ENCODE results near the gene EHMT1. TPM values are rescaled to one million over a fixed set of nuclear protein-coding genes. Genes with fewer than 3 reads are reported as not detected.

EHMT1 gene
- polyA plus RNA-seq (2013, experiment 1 of 2; ENCODE audit: insufficient read length), result 34.5 TPM
- polyA plus RNA-seq (2013, experiment 2 of 2; ENCODE audit: insufficient read length), result 39.0 TPM

DNA sequence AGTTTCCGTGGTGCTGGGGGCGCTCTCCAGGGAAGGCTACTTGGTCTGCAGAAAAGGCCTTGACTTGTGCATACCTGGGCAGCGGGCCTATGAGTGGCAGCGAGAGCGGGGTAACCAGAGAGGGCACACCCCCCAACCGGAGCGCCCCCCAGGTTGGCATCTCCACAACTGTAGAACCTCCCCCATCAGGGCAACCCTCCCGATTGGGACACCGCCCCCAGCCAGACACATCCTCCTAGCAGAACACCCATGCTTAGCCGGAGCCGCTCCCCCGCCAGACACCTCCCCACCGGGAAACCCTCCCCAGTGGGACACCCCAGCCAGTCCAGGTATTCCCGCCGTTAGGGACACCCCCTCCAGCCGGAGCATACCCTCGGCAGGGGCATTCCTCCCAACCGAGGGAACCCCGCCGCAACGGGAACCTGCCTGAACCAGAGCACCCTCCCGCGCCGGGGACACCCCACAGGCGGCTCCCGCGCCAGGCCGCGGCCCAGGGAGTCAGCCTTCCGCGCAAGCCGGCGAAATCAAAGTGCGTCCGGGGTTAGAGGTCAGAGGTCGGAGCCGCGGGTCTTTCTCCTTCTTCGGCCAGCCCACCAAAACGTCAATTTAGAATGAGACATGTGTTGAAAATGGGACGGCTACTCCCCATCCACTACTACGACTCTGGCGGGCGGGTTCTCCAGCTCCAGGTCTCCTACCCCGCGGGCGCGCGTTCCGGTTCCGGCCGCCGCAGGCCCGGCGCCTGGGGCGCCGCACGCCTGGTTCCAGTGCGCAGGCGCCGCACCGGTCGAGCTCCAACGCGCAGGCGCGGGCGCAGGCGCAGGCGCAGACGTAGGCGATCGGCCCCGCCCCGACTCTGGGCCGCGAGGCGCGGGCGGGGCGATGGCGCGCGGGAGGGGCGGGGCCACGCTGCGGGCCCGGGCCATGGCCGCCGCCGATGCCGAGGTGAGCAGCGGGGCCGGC lies at the start of gene EHMT1:
Gene EHMT1, plus strand, starts transcription at position 901 of the 963 bp plus-strand sequence. Its CDS starts 24 bp downstream, at position 925.
- DNase-seq, result peak; percentile 88

DNA sequence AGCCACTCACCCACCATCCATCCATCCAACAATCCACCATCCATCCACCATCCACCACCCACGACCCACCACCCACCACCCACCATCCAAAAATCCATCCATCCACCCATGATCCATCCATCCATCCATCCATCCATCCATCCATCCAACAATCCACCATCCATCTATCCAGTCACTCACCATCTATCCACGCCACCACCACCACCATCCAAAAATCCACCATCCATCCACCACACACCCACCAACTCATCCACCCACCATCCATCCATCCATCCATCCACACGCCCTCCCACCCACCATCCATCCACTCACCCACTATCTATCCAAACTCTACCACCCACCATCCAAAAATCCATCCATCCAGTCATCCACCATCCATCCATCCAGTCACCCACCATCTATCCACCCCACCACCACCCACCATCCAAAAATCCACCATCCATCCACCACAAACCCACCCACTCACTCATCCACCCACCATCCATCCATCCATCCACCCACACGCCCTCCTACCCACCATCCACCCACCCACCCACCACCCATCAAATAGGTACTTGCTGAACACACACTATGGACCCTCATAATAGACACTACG lies 49.1 kb upstream of the EHMT1 start:
- no peak for DNase-seq

DNA sequence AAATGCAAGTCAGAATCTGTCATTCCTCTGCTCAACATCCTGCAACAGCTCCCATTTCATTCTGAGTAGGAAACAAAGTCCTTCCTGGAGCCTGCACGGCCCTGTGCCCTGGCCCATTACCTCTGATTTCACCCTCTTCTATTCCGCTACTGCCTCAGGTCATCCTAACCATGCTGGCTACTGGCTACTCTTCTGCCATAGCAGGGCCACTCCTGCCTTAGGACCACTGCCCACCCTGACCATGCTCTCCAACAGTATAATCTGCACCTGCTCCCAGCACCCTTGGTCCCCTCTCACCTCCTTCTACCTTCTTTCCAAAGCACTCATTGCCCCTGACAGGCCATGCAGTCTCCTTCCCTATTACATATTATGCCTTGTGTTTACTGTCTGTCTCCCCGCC lies 48.2 kb upstream of the EHMT1 start:
- no peak for DNase-seq

DNA sequence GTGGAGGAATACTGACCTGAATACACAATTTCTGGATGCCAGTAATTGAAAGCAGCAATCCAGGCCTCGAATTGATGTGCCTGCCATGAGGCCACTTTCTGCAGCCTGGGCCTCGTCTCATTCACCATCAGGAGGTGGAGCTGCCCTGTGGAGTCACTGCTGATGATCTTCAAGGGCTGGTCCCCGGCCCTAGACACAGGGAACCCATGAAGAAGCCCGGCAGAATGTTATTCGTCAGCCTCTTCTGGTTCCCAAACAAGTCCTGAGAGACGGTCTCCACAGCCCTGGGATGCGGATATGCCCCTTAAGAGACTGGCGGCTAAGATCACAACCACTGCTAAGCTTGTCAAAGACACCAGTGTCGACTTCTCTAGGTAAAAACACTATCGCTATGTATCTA lies 44.6 kb upstream of the EHMT1 start:
- no peak for DNase-seq

DNA sequence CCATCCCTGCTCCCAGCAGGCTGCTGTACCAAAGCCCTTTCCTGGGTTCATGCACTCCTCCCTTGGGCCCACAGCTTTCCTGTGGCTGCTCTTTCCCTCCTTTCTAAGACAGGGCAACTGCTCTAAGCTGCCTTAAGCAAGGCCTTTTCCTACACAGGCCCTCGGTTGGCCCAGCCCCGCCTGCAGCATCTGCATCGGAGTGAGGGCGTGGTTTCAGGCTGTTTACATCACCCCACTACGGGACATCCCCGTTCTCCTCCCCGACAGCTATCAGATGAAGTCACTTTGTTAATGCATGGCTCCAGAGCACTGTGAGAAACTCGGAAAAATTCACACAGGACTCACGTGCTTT lies 43.5 kb upstream of the EHMT1 start:
- no peak for DNase-seq

DNA sequence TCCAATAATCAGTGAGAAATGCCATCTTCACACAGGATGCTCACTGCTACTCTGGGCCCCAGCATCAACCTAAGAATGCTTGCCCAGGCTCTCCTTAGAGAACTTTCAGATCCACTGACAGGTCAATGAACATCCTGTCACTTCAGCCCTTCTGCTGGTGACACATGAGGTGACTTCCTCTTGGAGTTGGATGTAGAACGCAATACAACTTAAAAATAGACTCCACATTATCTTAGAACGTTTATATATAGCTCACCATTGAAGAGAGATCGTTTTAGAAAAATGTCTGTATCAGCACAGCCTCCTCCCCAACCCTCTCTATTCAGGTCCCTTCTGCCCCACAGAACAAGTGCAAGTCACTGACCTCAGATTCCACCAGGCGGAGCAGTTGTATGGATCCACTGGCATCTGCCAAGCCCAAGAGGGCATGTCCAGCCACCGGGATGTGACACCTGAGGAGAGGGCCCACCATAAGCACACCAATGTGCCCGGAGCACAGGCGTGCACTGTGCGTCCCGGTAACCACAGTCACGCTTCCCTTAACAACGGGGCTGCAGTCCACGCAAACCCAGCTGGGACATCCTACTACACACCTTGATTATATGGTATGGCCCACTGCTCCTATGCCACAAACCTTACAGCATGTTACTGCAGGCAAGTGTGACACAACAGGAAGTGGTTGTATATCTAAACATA lies 42.9 kb upstream of the EHMT1 start:
- DNase-seq, result no peak

DNA sequence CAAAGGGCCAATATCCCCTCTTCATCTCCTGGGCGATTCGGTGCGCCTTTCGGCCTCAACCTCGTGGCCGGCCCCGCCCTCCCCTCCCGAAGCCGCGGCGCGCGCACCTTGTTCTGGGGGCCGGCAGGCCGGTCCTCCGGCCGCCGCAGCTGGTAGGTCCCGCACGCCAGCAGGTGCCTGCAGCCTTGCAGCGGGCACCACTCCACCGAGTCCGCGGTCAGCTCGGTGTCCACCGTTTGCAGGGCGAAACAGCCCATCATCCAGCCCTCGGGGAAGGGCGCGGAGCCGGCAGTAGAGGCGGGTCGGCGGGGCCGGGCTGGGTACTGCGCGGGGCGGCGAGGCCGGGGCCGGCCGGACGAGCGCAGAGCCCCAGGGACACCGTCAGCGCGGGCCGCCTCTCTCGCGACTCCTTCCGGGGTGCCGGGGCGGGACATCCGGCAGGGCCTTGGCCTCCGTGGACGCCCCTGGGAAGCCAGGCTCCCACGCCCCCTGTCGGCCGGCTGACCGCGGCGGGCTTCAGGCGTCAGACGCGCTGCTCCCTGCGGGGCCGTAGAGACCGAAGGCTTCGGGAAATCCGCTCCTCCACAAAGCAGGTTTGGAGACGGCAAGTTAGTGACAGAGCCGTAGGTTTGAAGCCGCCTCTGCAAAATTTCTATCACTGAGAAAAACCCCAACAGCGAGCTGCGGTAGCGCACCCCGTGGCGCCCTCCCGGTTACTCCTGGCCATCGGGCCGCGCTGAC lies 40.1 kb upstream of the EHMT1 start, which contains the start of gene DPH7:
Gene DPH7, minus strand, starts transcription at position 408 of the 741 bp plus-strand sequence. Its CDS starts 148 bp downstream, at position 260.
- DNase-seq, result peak; percentile 91

DNA sequence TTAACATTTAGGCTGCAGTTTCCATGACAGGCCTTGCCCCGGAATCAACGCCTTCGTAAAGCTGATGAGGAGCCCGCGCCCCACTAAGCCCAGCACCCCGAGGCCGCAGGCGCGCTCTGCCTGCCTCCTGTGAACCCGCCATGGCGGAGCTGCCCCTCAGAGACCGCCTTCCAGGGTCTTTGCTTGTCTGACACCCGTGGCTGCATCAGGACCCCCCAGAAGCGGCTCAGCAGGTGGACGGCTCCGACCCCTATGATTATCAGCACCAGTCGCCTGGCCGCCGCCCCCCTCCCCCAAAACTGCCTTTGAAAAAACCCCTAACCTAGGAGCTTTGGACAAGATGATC lies 39.6 kb upstream of the EHMT1 start:
- DNase-seq, result no peak

DNA sequence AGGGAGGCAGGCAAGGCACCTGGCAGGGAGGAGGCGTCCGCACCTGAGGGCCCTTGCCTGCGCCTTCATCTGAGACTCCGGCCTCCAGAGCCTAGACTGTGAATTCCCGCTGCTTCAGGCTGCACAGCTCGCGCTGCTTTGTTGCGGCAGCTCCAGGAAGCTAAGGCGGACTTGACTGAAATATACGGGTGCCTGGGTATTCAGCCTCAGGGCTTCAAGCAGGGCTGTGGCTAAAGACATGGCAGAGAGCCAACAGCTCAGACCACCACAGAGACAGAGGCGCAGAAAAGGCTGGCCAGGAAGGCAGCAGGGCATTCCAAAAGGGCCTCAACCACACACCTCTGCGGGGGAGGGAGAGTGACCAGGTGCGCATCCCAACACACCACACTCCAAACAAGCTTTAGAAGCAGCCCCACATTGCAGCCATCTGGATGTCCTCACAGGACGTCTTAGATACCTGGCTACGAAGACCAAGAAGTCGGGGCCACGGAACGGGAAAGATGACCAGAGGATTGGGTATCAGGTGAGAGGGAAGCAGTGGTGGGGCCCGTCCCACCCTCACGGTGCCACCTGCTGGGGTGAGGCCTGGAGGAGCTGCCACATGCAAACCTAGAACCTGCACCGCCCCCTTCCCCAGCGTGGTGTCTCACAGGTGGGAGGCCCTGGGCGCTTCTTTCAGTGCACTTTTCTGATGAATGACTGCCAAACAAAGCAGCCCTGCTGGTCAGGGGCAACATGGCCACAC lies 38.4 kb upstream of the EHMT1 start:
- DNase-seq, result no peak

DNA sequence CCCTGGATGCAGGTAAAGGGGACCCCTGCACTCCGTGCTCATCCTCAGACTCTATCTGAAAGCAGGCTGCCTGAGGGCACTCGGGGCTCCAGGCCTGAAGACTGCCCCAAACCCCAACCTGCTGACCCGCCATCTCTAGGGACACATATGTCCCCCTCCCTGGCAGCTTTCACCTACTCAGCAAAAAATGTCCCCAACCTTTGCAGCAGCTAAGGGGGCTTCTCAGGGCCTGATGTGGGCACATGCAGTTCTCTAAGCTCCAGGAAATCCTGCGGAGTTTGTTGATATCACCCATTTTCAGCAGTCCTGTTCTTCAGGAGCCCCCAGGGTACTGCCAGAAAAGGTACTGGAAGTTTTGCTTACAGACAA lies 37.9 kb upstream of the EHMT1 start:
- DNase-seq, result no peak

DNA sequence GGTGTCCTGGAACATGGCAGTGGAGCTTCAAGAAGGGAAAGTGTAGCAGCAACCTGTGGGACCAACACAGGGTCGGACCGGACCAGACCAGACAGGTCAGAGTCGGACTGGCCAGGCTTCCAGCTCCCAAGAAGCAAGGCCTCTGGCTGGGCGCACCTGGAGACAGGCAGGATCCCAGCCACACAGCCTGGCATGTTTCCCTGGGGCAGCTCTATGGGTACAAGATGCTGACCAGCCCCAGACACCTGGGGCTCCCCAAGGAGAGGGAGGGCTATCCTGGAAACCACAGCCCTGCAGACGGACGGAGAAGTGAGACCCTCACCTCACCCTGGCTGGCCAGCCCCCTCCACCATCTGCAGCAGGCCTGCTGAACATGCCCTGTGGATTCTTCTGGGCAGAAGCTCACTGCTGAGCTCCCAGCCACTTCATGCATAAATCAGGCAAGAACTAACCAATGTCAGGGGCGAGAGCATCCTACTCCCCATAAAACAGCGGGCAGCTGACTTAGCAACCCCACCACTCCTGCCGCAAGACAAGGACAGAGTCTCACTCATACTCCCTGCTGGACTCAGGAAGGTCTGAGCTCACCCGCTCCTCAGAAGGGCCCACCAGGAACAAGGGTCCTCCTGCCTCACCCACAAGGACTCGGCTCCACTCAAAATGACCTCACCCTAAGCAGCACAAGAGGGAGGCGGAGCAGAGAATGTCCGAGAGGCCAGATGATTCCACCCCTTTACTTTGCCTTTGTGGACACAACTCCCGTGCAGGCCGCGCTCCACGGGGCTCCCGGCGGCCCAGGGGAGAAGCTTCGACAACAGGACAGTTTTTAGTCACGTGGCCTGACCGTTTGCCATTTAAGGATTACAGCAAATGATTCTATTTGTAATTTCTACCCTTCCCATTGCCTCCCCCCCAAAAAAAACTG lies 37.2 kb upstream of the EHMT1 start:
- DNase-seq, result no peak

DNA sequence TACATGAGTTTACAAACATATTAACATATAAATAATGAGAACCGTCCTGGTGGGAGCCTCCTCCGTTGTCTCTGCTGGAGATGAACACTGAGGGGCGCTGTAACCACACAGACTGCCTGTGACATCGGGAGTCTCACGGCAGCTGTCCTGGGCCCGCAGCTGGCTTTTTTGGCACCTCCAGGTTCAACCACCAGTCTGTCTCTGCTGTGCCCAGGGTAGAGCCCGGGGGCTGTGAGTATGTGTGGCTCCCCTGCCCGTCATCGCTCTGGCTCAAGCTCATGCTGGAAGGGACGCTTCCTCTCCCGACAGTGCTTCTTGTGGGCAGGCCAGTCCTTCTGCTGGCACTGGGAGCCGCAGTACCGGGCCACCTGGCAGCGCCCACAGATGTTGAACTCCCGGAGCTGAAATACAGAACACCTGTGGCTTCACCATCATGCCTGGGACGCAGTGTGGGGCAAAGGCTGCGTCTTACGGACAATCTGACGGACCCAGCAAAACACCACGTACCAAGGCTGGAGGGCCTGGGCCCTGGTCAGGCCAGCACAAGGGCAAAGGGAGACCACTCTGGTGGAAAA lies 36.4 kb upstream of the EHMT1 start:
- no peak for DNase-seq

DNA sequence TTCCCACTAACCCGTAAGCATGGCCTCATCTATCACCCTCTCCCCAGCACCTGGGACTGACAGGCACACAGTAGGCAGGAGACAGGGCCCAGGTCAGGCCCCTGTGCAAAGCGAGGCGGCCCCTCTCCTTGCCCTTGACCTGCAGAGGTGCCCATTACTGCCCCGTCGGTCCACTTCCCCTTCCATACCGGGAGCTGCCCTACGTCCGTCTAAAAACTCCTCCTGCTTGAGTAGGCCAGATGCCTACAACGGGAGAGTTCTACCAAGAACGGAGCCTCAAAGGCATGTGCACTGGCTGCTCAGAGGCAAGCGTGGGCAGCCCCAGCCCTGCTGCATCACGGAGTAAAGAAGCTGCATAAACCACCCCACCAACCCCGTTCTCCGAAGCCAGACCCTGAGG lies 35.5 kb upstream of the EHMT1 start:
- DNase-seq, result no peak

DNA sequence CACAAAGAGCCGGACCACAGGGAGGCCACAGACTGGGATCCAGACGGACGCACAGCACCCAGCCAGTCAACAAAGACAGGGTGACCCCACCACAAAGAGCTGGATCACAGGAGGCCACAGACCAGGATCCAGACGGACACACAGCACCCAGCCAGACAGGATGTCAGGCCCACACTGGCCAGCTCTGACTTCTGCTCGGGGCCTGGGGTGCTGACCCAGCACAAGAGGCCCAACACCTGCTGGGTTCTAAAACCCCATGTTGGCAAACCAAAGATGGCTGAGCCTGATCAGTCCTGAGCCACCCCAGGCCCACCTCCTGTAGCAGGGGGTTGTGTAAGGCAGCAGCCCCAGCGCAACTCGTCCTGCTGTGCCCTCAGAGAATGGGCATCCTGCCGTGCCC lies 34.8 kb upstream of the EHMT1 start:
- no peak for DNase-seq

DNA sequence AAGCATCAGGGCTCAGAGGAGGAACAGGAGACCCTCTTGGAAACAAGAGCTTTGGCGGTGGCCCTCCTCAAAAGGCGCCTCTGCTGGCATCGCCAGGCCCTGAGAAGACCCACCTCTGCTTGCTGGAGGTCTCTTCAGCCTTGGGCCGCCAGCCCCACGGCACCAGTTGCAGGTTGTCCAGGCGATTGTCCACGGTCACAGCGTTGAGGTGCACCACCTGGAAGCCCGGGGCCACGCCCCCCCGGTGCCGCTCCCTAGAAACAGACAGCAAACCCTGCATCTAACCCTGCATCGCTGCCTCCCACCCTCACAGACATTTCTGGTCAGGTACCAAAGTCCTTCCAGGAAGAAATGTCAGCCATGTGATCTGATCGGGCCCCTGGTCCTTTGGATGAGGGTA lies 32.0 kb upstream of the EHMT1 start:
- DNase-seq, result no peak

DNA sequence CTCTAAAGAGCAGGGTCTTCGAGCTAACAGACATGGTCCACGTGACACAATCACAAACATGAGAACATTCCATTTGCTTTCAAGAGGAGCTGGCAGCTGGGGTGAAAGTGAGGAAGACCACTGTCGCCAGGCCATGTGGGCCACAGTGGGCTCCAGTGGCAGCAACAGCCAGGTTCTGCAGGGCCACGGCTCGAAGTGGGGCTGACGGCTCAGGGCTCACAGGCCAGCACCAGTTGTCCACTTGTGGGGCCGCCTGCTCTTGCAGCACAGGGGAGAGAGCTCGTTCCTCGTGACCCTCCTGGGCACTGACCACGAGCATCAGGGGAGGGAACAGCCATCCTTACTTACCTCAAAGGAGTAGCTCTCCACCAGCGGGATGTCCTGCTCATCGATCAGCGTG lies 30.5 kb upstream of the EHMT1 start:
- no peak for DNase-seq

DNA sequence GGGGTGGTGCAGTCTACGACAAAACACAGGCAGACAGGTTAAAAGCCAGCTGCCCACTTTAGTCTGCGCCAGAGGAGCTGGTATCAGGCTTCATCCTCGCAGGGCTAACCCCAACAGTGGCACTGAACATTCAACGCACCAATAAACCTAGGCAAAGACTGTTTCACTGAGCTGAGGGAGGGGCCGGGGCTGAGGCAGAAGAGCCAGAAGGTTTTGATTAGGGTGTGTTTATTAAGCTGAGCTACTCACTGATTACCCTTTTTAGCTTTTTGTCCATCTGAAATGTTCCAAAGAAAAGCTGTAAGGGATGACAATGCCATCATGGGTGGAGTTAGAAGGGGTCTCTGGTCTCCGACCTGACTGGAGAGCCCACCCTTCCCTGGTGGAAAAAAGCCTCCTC lies 29.9 kb upstream of the EHMT1 start:
- no peak for DNase-seq

DNA sequence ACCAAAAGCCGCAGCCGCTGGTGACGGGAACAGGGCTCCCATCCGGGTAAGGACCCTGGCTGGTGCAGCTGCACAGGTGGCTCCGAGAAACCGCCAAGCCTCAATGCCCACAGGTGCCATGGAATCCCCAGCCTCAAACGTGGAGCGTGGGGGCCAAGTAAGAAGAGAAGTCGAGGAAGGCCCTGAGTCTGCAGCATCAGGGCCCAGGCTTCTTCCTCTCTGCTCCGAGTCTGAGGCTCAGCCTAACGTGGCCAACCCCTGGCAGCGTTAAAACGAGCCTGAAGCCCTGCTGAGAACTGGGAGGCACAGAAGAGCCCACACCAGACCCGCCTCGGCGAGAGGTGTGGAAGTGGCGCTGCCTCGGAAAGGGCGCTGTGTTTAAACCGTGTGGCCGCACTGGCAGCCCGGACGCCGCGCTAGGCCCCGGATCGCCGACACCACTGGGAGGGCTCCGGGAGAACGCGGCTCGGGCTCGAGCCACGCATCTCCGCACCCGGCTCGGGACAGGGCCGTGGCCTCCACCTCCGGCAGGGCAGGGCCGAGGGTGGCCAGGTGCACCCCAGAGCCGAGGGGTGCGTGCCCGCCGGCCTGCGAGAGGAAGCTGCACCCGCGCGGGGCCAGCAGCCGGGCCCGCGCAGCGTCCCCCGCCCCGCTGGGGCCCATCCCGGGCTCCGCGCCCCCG lies 29.2 kb upstream of the EHMT1 start:
- no peak for DNase-seq

DNA sequence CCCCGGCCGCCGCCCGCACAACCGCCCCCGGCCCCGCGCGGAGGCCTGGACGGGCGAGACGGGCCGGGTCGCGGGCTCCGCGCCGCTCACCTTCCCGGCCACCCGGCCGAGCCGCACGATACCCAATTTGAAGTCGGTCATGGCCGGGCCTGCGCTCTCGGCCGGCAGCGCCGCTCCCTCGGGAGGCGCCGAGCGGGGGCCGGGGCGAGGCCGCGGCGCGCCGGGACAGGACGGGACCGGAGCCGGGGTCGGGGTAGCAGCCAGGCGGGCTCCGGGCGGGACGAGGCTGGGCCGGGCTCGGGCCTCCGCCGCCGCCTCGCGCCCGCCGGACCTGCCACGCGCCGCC lies 28.7 kb upstream of the EHMT1 start:
- DNase-seq, result no peak

All from fibroblast of skin of scalp (primary cell).